NB4 (cell line): ENCODE results near the gene TUBB3.

ENCODE experiments used
- DNase-seq: peaks from one replicate; pipeline ENCODE4 v3.0.0; 2010; ENCODE audit warnings: low read depth
- H3K4me3 ChIP-seq: one replicate; pipeline ENCODE4 v1.5.1; 2011; ENCODE audit warnings: mild to moderate bottlenecking, low read depth, low read length, moderate library complexity
- MYC ChIP-seq: IDR thresholded peaks from 2 replicates; pipeline ENCODE4 v1.6.1; 2011; ENCODE audit warnings: low read depth, low read length
- POLR2A ChIP-seq: IDR thresholded peaks from 2 replicates; pipeline ENCODE4 v1.6.1; 2011; ENCODE audit warnings: mild to moderate bottlenecking; ENCODE audit not compliant: insufficient read length; ENCODE audit errors: extremely low read depth
- TF ChIP-seq, protein P1 (sequence below): IDR thresholded peaks from 2 replicates; pipeline ENCODE4 v1.6.1; 2011; ENCODE audit warnings: low read depth, low read length
- TF ChIP-seq, protein P2 (sequence below): IDR thresholded peaks from one replicate; pipeline ENCODE4 v1.5.1; 2012; ENCODE audit warnings: low read depth, low read length

The TUBB3 gene

DNA sequence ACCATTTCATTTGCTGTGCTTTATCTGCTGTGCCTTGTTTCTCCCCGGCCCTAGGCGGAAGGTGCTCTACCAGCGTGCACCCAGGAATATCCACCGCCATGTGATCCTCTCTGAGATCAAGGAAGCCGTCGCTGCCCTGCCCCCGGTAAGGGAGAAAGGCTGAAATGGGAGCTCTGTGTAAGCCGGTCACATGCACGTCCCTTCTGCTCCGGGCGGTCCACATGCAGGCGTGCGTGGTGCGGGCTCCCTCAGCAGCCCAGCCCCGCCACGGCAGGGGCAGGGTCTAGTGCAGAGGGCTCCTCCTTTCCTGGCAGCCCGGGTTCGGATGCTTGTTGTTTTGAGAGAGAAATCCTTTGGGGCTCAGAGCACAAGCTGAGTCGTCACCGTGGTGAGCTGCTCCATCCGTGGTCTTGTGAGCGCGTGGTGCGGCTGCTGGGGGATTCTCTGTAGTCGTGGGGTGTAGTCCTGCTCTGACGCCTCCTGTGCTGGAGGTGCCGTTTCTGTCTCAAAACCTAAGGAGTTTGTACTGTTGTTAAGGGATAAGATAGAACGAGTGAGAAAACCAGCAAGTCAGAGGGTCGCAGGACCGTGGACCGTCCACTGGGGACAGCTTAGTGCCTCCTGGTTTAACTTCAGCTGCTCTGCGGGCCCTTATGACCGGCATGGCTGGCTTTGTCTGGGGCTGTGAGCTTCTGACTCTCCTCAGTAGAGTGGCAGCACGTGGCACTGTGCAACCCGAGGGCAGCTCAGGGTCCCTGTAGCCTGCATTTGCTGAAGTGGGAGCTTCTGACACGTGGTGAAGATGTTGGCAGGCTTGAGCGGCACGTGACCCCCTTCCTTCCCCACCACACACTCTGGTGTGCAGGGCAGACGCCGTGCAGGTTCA is 16.8 kb upstream of the TUBB3 start:
- H3K4me3 ChIP-seq: no peak overlapping the region
- DNase-seq: no peak
- TF ChIP-seq MYC: no peak
- TF ChIP-seq, protein P1, sequence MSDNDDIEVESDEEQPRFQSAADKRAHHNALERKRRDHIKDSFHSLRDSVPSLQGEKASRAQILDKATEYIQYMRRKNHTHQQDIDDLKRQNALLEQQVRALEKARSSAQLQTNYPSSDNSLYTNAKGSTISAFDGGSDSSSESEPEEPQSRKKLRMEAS: no peak
- TF ChIP-seq POLR2A: no peak
- TF ChIP-seq, protein P2, sequence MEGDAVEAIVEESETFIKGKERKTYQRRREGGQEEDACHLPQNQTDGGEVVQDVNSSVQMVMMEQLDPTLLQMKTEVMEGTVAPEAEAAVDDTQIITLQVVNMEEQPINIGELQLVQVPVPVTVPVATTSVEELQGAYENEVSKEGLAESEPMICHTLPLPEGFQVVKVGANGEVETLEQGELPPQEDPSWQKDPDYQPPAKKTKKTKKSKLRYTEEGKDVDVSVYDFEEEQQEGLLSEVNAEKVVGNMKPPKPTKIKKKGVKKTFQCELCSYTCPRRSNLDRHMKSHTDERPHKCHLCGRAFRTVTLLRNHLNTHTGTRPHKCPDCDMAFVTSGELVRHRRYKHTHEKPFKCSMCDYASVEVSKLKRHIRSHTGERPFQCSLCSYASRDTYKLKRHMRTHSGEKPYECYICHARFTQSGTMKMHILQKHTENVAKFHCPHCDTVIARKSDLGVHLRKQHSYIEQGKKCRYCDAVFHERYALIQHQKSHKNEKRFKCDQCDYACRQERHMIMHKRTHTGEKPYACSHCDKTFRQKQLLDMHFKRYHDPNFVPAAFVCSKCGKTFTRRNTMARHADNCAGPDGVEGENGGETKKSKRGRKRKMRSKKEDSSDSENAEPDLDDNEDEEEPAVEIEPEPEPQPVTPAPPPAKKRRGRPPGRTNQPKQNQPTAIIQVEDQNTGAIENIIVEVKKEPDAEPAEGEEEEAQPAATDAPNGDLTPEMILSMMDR: no peak

DNA sequence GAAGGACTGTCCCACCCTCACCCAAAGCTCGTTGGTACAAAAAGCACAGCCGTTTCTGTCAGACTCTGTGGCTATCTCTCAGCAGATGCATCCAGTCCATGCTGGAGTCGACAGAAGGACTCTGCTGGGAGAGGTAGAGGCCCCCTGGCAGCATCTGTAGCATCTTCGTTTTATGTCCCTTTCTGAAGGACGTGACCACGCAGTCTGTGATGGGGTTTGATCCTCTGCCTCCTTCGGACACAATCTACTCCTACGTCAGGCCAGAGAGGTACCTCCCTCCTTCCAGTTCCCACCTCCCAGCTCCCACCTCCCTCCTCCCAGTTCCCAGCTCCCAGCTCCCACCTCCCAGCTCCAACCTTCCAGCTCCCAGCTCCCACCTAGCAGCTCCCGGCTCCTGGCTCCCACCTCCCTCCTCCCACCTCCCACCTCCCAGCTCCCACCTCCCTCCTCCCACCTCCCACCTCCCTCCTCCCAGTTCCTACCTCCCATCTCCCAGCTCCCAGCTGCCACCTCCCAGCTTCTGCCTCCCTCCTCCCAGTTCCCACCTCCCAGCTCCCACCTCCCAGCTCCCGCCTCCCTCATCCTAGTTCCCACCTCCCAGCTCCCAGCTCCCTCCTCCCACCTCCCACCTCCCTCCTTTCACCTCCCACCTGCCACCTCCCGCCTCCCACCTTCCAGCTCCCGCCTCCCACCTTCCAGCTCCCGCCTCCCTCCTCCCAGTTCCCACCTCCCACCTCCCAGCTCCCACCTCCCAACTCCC is 15.9 kb upstream of the TUBB3 start:
- no peak for DNase-seq
- TF ChIP-seq POLR2A: no peak
- TF ChIP-seq, protein P2: no peak
- TF ChIP-seq, protein P1: no peak
- TF ChIP-seq MYC: no peak
- no peak overlapping the region for H3K4me3 ChIP-seq

DNA sequence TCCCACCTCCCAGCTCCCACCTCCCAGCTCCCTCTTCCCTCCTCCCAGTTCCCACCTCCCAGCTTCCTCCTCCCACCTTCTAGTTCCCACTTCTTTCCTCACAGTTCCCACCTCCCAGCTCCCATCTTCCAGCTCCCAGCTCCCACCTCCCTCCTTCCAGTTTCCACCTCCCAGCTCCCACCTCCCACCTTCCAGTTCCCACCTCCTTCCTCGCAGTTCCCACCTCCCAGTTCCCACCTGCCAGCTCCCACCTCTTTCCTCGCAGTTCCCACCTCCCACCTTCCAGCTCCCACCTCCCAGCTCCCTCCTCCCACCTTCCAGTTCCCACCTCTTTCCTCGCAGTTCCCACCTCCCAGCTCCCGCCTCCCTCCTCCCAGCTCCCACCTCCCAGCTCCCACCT is 14.9 kb upstream of the TUBB3 start:
- DNase-seq: no peak
- TF ChIP-seq, protein P1: no peak
- TF ChIP-seq MYC (no peak), POLR2A (no peak)
- TF ChIP-seq, protein P2: no peak
- no peak overlapping the region for H3K4me3 ChIP-seq

DNA sequence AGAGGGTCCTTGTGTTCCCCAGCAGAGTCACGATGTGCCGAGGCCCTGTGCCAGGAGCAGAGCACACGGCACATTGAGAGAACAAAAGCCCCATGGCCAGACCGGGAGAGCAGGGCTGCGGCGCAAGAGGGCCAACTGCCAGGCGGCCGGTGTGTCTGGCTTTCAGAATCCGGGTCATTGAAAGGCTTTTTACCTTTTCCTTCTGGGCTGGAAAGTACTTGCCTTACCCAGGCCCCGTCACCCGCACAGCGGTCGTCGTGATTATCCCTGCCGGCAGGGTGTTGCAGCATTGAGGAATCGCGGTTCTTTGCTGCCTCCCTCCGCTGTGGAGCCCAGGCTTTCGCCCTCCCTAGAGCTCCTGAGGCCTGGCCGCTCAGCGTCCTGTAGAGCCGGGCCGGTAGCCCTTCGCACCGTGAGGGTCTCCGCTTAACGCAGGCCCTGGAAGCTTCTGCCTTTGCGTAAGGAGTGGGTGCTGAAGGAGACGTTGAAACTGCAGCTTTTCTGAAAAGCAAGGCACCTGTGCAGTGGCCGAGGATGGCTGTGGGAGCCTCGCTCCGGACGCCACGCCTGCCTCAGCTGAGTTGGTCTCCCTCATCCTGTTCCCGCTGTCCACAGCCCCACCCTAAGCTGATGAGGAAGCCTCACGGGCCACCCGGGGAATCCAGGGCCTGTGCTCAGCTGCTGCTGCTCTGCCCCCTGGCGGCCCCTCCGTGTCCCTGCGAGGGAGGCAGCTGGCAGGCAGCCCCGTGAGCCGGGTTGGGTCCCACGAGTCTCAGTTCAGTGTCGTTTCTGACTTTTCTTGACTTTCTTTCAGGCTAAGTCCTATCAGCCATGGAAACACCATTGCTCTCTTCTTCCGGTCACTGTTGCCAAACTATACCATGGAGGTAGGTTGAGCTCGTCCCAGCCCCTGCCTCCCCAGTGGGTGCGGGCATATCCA is 13.1 kb upstream of the TUBB3 start:
- peak; percentile 69 for DNase-seq
- TF ChIP-seq, protein P2: peak; percentile 88
- no peak for TF ChIP-seq POLR2A
- no peak for TF ChIP-seq MYC
- TF ChIP-seq, protein P1: no peak
- no peak overlapping the region for H3K4me3 ChIP-seq

DNA sequence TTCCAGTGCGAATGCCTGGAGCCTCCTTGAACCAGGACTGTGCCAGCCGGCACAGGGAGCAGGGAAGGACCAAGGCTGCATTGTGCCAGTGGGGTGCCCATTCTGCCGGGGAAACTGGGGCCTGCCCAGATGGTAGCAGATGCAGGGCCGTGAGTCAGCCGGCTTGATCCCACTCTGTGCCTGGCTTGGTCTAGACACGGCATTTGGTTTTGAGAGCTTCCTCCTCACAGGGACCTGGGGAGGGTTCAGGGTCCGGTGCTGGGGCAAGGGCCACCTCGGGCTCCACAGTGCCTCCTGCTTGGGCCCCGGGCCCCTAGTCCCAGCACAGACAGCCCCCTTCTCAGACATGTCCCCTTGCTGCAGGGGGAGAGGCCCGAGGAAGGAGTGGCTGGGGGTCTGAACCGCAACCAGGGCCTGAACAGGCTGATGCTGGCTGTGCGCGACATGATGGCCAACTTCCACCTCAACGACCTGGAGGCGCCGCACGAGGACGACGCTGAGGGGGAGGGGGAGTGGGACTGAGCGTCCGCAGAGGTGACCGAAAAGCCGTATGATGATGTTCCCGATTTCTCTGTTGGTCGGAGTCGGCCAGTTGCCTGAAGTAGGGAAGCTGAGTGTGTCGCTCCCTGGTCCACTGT is 12.3 kb upstream of the TUBB3 start:
- H3K4me3 ChIP-seq: no peak overlapping the region
- DNase-seq: no peak
- TF ChIP-seq, protein P2: no peak
- TF ChIP-seq, protein P1: no peak
- no peak for TF ChIP-seq POLR2A
- no peak for TF ChIP-seq MYC
